Activated naive CD4-positive, alpha-beta T cell treated with anti-CD3 and anti-CD28 coated beads, Interleukin-2, amount 50 U/mL, for 16 hours (primary cell): ENCODE results near the gene NDUFS6.
"Not testable (repeated sequence)": the region's sequence is repeated elsewhere in the genome, so short reads cannot be mapped to it uniquely, and the experiment has no call there.

Experiments used
- DNase-seq: peaks from one replicate; pipeline ENCODE4 v3.0.0-alpha.2; 2020

Gene NDUFS6

DNA sequence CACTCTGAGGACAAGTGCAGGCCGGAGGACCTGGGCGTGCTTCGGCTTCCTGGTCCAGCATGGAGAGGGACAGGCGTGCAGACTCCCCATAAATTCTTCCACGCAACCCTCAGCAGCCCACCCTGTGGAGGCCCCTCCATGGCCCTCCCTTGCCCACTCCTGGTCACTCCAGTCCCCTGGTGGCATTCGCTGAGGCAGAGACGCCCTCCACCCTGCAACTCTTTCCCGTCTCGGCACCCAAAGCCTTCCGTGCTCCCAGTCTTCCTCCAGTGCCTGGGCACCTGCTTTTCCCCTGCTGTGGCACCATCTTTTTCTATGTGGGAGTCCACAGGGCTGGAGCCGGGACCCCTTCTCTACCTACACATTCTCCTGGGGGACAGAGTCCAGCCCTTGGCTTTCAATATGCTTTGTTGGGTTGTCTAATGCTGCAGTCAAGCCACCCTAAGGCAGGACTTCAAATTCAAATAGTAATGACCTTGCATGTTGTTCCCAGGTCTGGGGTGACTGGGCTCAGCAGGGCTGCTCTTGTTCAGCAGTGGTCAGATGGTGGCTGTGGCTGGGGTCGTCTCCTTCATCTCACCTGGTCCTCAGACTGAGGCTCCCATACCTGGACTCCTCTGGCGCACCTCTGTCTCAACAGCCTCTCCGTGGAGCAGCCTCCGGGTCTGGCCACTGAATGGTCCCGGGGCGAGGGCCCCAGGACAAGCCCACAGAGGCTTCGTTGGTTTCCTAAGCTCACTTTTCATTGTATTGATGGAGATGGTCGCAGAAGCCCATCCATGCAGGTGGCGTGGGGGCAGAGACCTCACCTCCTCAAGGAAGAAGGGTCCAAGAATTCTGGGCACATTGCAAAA is 16.8 kb upstream of the NDUFS6 start:
- DNase-seq = no peak

DNA sequence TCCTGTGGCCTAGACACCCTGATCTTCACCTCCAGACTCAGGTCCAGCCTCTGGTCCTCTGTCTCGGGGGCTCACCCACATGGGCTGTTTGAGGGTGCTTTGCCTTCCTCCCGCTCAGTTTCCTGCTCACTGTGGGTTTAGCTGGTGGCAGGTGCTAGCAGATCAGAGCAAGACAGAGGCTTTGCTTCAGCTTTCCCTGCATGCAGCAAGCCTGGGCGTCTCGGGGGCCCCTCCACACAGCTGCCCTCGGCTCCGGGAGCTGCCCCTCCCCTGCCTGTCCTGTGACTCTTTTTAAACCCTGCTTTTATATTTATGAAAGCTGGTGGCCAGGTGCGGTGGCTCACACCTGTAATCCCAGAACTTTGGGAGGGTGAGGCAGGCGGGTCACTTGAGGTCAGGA is 16.1 kb upstream of the NDUFS6 start:
- DNase-seq = no peak

DNA sequence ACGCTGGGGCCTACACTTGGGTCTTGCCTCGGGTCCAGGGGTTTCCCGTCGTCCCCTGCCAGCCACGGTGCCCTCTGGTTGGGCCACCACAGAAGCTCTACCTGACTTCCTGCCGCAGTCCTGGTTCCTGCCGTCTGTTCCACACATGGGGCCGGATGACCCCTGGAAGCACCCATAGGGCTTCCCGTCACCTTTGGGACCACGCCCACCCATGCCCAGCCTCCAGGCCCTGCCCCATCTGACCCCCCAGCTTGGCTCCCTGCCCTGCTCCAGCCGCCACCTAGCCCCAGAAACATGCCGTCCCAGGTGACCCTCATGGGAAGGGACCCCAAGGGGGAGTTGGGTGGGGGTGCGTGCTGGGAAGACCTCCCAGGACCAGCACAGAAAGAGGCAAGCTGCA is 15.2 kb upstream of the NDUFS6 start:
- DNase-seq = no peak

DNA sequence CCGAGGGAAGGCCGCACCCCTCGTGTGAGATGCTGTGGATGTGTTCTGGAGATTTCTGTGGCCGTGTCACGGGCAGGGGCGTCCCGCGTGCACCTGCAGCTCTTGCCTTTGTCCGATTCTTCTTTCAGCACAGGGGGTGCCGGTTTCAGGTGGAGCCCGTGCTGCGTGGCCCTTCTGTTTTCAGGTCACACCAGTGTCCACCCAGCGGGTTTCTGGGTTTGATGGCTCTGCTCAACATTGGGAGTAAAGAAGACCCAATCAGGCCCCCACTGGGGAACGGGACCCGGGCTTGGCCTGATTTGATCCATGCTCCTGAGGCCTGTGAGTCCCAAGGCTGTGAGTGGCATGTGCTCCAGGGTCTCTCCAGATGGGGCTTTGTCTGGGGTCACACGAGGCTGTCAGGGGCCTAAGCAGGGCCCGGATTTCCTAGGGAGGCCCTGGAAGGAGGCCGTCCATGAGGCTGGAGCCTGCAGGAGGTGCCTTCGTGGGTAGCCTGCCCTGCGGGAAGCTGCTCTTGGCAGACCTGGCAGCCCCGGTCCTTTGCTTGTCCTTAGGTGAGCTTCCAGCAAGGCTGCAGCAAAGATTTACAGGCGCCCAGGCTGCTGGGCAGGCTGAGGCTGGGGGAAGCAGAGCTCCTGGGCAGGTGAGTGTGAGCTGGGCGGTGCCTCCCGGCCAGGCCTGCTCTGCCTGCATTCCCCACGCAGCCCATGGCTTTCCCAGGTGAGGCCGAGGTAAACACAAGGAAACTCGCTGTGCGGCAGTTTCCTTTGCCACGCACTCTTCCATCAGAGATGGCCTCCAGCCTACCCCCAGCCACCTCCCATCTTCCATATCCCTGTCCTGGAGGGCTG is 14.4 kb upstream of the NDUFS6 start:
- no peak for DNase-seq

DNA sequence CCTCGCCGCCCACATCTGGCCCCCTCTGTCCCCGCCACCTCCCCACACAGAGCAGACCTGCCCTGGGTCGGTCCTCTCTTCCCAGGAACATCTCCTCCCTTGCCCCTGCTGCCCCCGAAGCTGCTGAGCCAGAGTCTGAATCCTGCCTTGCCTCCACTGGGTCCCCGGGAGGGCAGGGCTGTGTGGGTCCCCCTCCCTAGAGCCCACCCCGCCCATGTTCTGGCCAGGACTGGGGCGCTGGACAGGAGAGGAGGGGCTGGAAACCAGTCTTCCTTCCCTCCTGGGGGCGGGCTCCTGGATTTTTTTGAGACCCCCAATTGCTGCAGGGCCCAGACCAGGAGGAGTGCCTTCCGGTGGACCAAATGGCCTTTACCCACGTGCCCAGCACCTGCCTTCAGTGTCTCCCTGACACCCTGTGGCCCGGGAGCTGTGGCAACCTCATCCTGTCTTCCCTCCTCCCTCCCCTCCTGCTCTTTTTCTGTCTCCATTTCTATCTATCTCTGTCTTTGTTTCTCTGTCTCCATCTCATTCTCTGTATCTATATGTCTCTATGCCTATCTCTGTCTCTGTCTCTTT is 13.6 kb upstream of the NDUFS6 start:
- no peak for DNase-seq

DNA sequence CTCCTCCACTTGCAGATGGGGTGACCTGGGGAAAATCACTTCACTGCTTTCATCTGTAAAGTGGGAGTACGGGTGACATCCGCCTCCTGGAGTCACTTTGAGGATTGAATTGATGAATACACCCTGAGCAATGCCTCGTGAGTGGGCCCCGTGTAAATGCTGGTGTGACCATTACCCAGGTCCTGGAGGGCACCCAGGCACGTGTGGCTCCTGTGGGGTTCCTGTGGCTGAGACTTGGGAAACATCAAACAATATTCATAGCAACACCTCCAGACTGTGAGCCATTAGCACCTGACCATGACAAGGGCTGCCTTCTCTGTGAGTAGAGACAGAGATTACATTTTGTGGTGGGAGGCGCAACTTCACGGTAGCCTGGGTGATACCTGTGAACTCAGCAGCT is 13.0 kb upstream of the NDUFS6 start:
- DNase-seq = no peak

DNA sequence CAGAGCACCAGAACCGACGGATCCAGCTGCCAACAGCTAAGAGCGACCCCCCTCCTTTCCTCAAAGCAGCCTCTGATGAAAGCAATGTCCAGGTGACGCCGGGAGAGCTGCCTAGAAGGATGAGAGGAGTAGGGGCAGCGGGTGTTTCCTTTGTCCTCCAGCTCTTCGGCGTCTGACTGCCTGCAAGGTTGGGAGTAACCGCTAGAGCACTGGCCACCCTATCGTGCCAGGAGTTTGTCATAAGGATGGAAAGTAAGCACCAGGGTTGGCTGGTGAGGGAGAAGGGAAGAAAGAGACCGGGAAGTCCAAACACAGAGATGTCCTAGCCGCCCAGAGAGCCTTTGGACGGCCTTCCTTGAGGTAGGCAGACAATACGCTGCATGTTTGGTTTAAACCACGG is 12.4 kb upstream of the NDUFS6 start:
- no peak for DNase-seq

DNA sequence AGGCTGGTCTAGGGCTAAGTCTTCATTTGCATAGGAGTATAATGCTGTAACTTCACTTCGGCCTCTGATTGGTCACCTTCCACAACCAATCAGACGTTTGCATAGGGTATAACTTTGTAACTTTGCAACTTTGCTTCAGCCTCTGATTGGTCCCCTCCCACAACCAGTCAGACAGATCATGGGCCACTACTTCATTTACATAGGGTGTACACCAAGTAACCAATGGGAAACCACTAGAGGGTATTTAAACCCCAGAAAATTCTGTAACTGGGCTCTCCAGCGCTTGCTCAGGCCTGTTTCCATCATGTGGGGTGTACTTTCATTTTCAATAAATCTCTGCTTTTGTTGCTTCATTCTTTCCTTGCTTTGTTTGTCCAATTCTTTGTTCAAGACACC is 11.8 kb upstream of the NDUFS6 start:
- not testable (repeated sequence) for DNase-seq

DNA sequence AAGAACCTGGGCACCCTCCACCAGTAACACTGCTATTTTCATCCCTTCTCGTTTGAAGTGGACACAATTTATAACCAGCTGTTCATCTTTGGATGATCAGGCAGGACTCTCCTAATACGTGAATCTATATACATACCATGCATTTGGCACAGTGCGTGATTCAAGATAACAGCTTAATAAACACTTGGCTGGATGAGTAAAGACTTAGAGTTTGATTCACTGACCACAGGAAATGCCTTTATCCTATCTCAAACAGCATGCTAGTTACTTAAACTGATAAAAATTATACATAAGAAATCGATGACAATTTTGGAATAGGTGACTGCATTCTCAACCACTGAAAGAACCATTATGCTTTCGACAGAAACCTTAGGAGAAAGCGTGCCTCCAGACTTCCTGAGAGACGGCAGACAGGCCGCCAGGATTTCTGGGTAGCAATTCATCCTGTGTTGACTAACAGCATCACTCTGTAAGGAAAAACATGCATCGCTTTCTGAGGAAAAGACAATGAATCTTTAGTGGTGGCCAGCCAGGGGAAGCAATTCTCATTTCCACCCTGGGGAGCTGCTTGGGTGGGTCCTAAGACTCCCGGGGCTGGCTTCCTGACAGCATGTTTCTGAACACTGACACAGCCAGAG is 11.3 kb upstream of the NDUFS6 start:
- no peak for DNase-seq

DNA sequence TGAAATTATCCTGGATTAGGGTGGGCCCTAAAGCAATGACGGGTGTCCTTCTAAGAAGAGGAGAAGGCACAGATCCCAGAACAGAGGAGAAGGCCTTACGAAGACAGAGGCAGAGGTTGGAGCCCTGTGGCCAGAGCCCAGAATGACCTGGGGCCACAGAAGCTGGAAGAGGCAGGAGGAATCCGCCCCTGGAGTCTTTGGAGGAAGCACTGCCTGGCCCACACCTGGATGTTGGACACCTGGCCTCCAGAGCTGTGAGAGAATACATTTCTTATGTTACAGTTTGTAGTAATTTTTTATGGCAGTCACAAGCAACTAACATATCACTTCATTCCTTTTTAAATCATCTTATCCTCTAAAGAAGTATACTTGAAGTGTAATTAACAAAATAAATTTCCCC is 10.0 kb upstream of the NDUFS6 start:
- DNase-seq = no peak

DNA sequence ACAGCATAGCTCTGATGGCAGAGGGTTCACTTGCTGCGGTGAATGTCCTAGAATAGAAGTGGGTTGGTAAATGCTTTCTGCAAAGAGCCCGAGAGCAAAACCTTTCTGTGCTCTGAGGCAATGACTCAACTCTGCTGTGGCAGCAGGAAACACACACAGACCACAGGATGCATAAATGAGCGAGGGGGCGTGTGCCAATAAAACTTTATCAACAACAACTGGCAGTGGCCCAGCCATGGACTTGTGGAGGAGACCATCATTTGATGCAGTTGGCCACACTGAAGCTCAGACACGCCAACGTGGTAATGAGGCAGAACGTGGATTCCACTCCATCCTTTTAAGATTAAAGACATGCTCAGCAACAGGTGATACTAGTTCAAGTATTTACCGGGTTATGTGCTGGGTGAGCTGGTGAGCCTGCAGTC is 8.4 kb upstream of the NDUFS6 start:
- DNase-seq = peak; percentile 68

DNA sequence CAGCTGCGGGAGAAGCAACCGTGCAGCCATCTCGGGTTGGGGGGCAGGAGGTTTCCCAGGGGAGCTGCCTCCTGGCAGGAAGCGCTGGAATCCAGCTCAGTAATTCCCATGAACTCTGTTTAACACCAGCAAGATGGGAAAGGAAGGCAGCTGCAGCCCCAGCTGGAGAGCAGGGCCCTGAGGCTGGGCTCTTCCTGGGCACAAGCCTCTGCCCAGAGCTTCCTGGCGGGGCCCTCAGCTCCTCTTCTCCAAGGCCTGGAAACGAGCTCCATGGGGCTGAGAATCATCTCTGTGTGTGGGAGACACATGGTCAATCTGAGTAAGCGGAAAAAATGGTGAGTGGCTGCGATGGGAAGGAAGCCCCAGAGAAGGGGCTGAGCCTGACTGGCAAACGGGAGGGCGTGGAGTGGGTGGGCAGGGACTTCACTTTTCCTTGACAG is 7.9 kb upstream of the NDUFS6 start:
- DNase-seq = no peak

DNA sequence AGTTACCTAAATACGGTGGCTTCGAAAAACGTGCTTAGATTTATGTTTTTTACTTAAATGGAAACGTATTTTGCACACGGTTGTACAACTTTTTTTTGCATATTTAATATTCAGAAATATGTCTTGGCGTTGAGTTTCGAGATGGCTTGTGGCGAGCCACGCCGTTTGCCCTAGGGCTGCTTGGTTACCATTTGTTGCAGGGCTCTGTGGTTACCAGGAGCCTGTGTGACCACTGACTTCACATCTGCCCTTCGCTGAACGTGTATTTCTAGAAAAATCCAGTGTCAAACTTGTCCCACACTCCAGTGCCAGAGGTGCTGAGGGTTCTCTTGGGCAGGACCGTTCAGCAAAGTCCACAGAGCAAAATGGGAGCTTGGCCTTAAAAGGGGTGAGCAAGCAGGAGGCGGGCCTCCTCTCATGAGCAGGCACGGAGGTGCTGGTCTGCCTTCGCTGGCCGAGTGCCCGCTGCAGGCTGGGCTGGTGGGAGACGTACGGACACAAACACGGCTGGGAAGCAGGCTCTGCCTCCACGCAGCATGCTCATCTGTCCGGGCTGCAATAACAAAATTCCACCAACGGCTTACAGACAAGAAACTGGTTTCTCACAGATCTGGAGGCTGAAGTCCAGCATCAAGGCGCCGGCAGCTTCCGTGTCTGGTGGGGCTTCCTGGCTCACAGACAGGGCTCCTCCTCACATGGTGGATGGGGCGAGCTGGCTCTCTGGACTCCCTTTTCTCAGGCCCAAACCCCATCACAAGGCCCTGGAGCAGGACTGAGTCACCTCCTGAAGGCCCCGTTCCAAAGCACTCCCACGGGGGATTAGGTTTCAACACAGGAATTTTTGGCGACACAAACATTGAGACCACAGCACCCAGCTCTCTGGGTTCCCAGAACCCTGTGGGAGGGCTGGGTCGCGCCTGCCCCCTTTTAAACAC is 7.0 kb upstream of the NDUFS6 start:
- DNase-seq = no peak

DNA sequence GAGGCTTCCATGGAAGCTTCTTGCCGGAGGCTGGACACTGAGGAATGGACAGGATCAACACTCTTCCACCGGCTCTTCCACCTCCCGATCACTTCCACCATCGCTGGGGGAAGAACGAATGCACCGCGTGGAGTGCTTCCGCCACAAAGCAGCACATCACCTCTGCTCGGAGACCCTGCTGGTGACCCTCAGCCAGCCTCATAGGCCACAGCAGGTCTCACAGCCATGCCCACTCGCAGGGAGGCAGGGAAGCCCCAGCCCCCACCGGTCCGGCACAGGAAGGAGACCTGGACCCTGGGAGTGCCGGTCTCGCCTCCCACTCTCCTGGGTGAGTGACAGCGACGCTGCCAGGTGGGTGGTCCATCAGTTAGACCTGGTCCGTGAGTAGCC is 6.3 kb upstream of the NDUFS6 start:
- DNase-seq = no peak

DNA sequence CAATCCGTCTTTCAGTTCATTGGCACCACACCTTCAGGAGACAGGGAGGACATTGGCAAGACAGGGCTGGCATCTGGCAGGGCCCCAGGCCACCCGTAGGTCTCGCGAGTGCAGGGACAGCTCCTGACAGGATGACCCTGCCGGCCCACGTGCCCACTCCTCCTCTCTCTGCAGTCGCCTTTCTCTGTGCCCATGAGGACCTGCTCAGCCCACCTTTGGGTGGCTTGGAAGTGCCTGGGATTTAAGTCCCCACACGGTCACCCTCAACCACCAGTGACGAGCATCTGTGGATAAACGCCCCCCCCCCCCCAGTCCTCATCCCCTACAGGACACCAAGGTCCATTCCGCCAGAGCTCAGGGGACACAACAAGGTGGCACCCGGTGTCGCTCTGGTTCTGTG is 5.7 kb upstream of the NDUFS6 start:
- no peak for DNase-seq

DNA sequence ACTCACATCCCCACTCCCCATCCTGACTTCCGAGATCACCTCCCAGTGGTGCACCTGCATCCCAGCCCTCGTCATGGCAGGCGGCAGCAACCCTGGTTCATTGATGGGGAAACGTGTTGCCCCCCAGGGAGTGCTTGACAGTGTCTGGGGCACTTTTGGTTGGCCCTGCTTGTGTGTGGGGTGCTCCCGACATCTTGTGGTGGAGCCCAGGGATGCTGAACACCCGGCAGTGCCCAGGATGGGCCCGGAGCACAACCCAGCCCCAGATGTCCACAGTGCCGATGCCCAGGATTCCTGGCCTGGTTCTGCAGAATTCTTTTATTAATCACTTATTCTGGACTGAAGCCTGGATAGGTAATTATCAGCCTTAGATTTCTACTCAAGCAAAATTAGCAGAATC is 5.3 kb upstream of the NDUFS6 start:
- no peak for DNase-seq

DNA sequence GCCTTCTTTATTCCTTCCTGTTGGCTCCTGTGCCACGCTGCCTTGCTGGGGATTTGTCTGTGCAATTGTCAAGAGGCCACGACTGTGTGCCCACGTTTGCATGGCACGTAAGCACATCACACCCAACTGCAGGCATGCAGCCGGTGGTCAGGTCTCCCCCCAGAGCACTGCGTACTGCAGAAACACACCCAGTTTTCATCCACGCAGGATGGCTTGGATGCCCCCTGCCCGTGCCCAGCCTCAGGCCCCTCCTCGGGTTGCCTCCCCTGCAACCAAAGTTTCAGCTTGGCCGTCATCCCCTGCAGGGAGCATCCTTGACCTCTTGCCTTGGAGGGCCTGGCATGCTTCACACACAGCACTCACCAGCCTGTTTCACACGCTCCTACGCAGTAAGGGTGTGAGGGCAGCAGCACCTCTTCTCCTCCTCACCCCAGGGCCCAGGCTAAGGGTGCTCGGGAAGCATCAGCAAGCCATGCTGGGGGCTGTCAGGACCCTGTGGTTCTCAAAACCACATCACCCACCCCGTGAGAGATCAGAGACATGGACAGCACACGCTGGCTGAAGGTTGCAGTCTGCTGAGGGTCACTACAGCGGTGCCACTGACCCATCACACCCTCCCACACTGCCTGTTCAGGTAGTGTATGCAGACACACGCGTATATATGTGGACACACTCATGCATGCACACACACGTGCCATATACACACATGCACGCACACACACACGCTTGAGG is 4.7 kb upstream of the NDUFS6 start:
- DNase-seq = no peak

DNA sequence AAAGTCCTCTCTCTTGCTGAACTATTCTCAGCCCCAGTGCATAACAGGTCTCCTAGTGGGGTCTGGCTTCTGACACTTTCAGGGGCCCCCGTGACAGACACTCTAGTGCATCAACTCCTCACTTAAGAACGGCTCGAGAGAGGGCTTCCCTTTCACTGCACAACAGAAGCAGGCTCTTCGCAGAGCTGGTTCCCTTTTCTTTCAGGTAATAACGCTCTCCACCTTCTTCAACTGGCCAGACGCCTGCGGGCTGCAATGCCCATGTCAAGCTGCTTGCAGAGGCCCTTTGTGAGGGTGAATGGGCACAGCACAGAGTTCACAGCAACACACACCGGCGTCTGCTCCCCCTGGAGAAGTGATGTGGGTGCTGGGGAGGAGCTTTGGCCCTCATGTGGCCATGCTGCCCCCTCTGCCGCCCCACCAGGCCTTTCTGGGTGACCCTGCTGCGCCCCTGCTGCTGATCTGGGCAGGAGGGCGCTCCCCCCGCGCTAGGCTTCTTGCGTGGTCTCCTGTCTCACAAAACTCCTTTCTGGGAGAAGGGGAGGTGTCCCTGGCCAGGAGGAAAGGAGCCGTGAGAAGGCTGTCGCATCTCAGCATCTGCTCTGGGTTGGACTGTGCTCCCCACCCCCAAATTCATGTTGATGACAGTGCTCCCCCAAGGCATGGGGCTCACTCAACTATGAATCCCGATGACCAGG is 4.0 kb upstream of the NDUFS6 start:
- no peak for DNase-seq

DNA sequence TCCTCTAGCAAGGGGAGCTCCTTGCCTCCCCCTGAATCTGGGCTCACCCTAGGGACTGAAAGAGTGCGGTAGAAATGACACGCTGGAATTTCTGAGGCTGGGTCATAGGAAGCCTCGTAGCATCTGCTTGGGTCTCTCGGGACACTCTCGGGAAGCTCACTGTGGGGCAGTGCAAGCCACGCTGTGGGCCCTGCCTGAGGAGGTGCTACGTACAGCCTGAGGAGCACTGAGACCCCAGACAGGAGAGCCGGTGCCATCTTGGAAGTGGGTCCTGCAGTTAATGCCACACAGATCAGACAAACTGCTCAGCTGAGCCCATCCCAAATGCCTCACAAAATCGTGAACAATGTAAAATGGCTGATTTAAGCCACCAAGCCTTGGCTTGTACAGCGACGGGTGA is 3.4 kb upstream of the NDUFS6 start:
- DNase-seq = no peak

DNA sequence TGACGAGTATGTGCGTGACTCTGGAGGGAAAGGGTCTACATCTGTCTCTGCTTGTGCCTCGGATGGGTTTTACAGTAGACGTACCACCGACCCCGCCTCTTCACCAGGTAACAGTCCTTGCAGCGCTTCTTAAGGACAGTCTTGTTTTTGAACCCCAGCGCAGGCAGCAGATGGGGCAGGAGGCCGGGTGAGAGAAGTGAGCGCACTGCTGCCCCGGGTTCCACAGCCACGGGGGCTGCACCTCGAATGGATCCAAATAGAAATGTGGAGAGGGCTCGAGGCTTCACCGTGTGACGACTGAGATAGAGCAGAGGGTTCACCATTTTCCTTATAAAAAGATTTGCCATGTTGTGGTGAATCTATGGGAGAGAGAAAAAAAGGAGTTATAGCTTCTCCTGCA is 2.6 kb upstream of the NDUFS6 start:
- not testable (repeated sequence) for DNase-seq

DNA sequence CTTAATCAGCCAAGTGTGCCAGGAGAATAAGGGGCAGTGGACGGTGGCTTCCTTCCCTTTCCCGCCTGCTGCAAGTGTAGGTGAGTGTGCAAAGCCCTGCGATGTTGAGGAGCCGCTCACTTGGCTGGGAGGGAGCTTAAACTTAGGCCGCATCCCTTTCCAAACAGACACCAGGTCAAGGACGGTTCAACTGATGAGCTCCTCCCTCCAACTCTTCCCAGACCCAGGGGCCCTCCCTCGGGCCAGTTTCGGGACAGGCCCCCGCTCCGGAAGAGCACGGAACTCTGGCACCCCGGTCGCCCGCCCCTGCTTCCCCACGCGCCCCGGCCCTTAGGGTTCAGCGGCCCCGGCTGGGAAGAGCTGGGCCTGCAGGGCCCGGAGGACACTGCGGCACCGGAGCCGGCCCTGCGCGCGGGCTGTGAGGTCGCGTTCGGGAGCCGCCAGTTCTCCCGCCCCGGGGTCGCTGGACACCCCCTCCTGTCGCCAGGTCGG is 2.1 kb upstream of the NDUFS6 start:
- peak; percentile 38 for DNase-seq
